Measurements from ENCODE around the gene DHRSX.

DHRSX gene

DNA sequence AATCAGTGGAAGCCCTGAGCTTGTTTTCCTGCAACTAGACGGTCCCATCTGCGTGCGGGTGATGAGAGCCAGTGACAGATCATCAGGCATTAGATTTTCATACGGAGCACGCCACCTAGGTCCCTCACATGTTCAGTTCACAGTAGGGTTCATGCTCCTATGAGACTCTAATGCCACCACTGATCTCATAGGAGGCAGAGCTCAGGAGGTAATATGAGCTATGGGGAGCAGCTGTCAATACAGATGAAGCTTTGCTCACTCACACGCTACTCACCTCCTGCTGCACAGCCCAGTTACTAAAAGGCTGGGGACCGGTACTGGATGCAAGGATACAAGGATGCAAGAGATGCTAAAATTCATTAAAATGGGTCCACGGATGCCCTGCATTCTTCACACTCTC, 61.2 kb downstream of the DHRSX start:
- ChIA-PET CTCF (no interaction called here), POLR2A (no interaction called here)
- DNase-seq (ENCODE audit: extremely low spot score), result no peak
- TF ChIP-seq, protein P1, sequence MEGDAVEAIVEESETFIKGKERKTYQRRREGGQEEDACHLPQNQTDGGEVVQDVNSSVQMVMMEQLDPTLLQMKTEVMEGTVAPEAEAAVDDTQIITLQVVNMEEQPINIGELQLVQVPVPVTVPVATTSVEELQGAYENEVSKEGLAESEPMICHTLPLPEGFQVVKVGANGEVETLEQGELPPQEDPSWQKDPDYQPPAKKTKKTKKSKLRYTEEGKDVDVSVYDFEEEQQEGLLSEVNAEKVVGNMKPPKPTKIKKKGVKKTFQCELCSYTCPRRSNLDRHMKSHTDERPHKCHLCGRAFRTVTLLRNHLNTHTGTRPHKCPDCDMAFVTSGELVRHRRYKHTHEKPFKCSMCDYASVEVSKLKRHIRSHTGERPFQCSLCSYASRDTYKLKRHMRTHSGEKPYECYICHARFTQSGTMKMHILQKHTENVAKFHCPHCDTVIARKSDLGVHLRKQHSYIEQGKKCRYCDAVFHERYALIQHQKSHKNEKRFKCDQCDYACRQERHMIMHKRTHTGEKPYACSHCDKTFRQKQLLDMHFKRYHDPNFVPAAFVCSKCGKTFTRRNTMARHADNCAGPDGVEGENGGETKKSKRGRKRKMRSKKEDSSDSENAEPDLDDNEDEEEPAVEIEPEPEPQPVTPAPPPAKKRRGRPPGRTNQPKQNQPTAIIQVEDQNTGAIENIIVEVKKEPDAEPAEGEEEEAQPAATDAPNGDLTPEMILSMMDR (IDR thresholded peaks at IDR 0.05; ENCODE audit: control extremely low read depth, extremely low read depth, low read depth, missing control alignments), result no peak

GRCh38 chrX:2435465-2435864, 65.3 kb downstream of the DHRSX start:
- POLR2A ChIA-PET, result no interaction called here
- no peak for DNase-seq (ENCODE audit: extremely low spot score)
- TF ChIP-seq, protein P1 (IDR thresholded peaks at IDR 0.05; ENCODE audit: control extremely low read depth, extremely low read depth, low read depth, missing control alignments), result no peak
- CTCF ChIA-PET, result no interaction called here

GRCh38 chrX:2434270-2435163, 66.3 kb downstream of the DHRSX start:
- ChIA-PET POLR2A (no interaction called here), CTCF (no interaction called here)
- no peak for DNase-seq (ENCODE audit: extremely low spot score)
- TF ChIP-seq, protein P1 (IDR thresholded peaks at IDR 0.05; ENCODE audit: control extremely low read depth, extremely low read depth, low read depth, missing control alignments), result no peak

GRCh38 chrX:2432298-2432863, 68.4 kb downstream of the DHRSX start:
- CTCF ChIA-PET, result no interaction called here
- POLR2A ChIA-PET, result no interaction called here
- TF ChIP-seq, protein P1 (IDR thresholded peaks at IDR 0.05; ENCODE audit: control extremely low read depth, extremely low read depth, low read depth, missing control alignments), result no peak
- no peak for DNase-seq (ENCODE audit: extremely low spot score)

DNA sequence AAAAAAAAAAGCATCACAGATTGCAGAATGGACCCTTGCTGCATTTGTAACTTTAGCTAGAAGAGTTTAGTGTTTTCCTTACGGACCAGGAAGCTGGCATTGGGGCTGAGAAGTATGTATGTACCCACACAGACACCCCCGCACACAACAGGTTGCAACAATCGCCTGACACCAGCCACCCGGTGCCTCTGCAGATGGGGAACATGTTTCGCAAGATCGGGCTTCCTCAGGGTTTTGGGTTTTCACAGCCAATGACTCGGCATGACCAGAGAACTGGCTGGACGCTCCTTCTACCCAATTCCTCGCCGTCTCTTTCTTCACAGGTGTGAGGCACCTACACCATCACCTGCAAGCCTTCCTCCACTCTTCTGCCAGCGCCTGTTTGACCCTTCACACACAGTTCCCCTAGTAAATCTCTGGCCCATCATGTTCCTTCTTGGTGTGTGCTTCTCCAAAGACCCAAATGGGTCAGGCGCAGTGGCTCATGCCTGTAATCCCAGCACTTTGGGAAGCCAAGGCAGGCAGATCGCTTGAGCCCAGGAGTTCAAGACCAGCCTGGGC, 70.4 kb downstream of the DHRSX start:
- POLR2A ChIA-PET, result no interaction called here
- DNase-seq (ENCODE audit: extremely low spot score), result no peak
- TF ChIP-seq, protein P1 (IDR thresholded peaks at IDR 0.05; ENCODE audit: control extremely low read depth, extremely low read depth, low read depth, missing control alignments), result no peak
- CTCF ChIA-PET, result no interaction called here

DNA sequence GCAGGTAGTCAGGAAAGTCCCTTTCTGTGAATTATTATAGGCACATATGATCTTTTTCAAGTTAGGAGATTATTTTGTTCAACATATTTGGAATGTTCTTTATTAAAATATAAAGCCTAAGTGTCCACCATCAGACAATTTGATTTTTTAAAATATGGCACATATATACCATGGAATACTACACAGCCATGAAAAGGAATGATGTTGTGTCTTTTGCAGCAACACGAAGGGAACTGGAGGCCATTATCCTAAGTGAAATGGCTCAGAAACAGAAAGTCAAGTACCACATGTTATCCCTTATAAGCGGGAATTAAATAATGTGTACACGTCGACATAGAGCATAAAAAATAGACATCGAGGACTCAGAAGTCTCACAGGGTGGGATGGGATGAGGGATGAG, 73.0 kb downstream of the DHRSX start:
- CTCF ChIA-PET, result no interaction called here
- POLR2A ChIA-PET, result no interaction called here
- TF ChIP-seq, protein P1 (IDR thresholded peaks at IDR 0.05; ENCODE audit: control extremely low read depth, extremely low read depth, low read depth, missing control alignments), result no peak
- no peak for DNase-seq (ENCODE audit: extremely low spot score)

Data from GM10248 (cell line).